HCT116 (cell line): ENCODE results near the gene CAPNS1. TPM values are rescaled to one million over a fixed set of nuclear protein-coding genes. Genes with fewer than 3 reads are reported as not detected.
A peak's percentile ranks its signal among the peaks of the same experiment; 100 is the strongest.

Experiments used
- ATAC-seq: fragments of 200-7000 bp; cut with Tn5 transposase; 2 replicates; pipeline ENCODE4 v1.9.1; 2020; ENCODE audit warnings: mild to moderate bottlenecking, moderate library complexity
- BruUV-seq: library from RNA; stranded (reverse); fragments of 400-500 nt; replicated peaks from 2 replicates; lab custom pipeline; 2021; lab: Mats Ljungman, UMichigan
- CTCF ChIA-PET: fragments of 300-600 bp; sonication (Branson Sonifier 250); formaldehyde crosslinking; loops from one replicate; lab custom pipeline; 2021; ENCODE audit warnings: antibody characterized with exemption; lab: Charles Lee
- POLR2A ChIA-PET: fragments of 300-600, 350-600 bp; sonication (Branson Sonifier 250); formaldehyde crosslinking; loops from one replicate; lab custom pipeline; 2021; ENCODE audit warnings: antibody characterized with exemption; lab: Charles Lee
- RAD21 ChIA-PET, 2 experiments: fragments of 300-600 bp; sonication (Branson Sonifier 250); formaldehyde crosslinking; loops; one replicate each; lab custom pipeline; 2023; ENCODE audit warnings: low total read pairs in 2 of 2; ENCODE audit not compliant: uncharacterized antibody in 2 of 2, unreplicated experiment in 2 of 2, low non-redundant PET in 1 of 2; lab: Charles Lee
- DNase-seq: peaks from one replicate; pipeline ENCODE4 v3.0.0-alpha.2; 2010; ENCODE audit warnings: low read depth, low spot score
- H2AFZ ChIP-seq: fragments of 200-600 bp; shearing (Covaris generic), sonication (generic); 2 replicates; pipeline ENCODE4 v1.6.1; 2017; ENCODE audit warnings: low read depth, mixed run types, mixed read lengths, antibody characterized with exemption, low read length; ENCODE audit not compliant: poor library complexity, severe bottlenecking
- H3K27ac ChIP-seq: 2 replicates; pipeline ENCODE4 v1.5.1; 2012; ENCODE audit warnings: low read depth, low read length
- H3K27me3 ChIP-seq: fragments of 200-600 bp; sonication (generic); 2 replicates; pipeline ENCODE4 v1.6.1; 2016; ENCODE audit warnings: mixed run types, low read length, mixed read lengths; ENCODE audit not compliant: insufficient read depth
- H3K36me3 ChIP-seq, 2 experiments: fragments of 200-500 bp in 1 of 2; fragments of 200-600 bp in 1 of 2; sonication (Bioruptor generic) in 1 of 2; sonication (generic) in 1 of 2; 2 replicates each; pipeline versions ENCODE4 v1.5.1 to v1.6.1; 2014 to 2016; ENCODE audit warnings: low read length in 2 of 2, inconsistent platforms in 1 of 2, mixed read lengths in 1 of 2, mixed run types in 1 of 2; ENCODE audit not compliant: insufficient read depth in 2 of 2, control insufficient read depth in 1 of 2
- H3K4me1 ChIP-seq, 2 experiments: fragments of 200-600 bp in 1 of 2; sonication (generic) in 1 of 2; 2 replicates each; pipeline versions ENCODE4 v1.5.1 to v1.6.1; 2012 to 2017; ENCODE audit warnings: low read length in 2 of 2, inconsistent platforms in 1 of 2, mild to moderate bottlenecking in 1 of 2, mixed read lengths in 1 of 2, mixed run types in 1 of 2, moderate library complexity in 1 of 2; ENCODE audit not compliant: insufficient read depth in 2 of 2, control insufficient read depth in 1 of 2
- H3K4me2 ChIP-seq: fragments of 200-600 bp; sonication (generic); 2 replicates; pipeline ENCODE4 v1.6.1; 2017; ENCODE audit warnings: mixed run types, low read length, mixed read lengths
- H3K4me3 ChIP-seq, 2 experiments: fragments of 200-600 bp in 1 of 2; sonication (generic) in 1 of 2; replicated peaks in 1 of 2; 2 replicates each; pipeline ENCODE4 v1.5.1; 2011 to 2016; ENCODE audit warnings: low read length in 2 of 2, control low read depth in 1 of 2, low read depth in 1 of 2, mild to moderate bottlenecking in 1 of 2, mixed read lengths in 1 of 2, mixed run types in 1 of 2
- H3K79me2 ChIP-seq: fragments of 200-600 bp; sonication (generic); 2 replicates; pipeline ENCODE4 v1.6.1; 2017; ENCODE audit warnings: mild to moderate bottlenecking, mixed run types, low read length, moderate library complexity, mixed read lengths; ENCODE audit not compliant: insufficient read depth
- H3K9ac ChIP-seq: fragments of 200-600 bp; sonication (generic); 2 replicates; pipeline ENCODE4 v1.6.1; 2016; ENCODE audit warnings: low read length, mixed read lengths
- H3K9me2 ChIP-seq: fragments of 200-600 bp; sonication (generic), shearing (Covaris generic); 2 replicates; pipeline ENCODE4 v1.6.1; 2017; ENCODE audit warnings: mixed run types, mild to moderate bottlenecking, moderate library complexity; ENCODE audit not compliant: insufficient read depth
- H3K9me3 ChIP-seq, 2 experiments: fragments of 200-500 bp in 1 of 2; fragments of 200-600 bp in 1 of 2; sonication (Bioruptor generic) in 1 of 2; sonication (generic) in 1 of 2; 2 replicates each; pipeline ENCODE4 v1.6.1; 2014 to 2017; ENCODE audit warnings: low read length in 2 of 2, mixed read lengths in 2 of 2, inconsistent platforms in 1 of 2, low read depth in 1 of 2, mild to moderate bottlenecking in 1 of 2, mixed run types in 1 of 2, moderate library complexity in 1 of 2; ENCODE audit not compliant: control insufficient read depth in 1 of 2, insufficient read depth in 1 of 2
- H4K20me1 ChIP-seq: fragments of 200-600 bp; sonication (generic), shearing (Covaris generic); 2 replicates; pipeline ENCODE4 v1.6.1; 2017; ENCODE audit warnings: mixed run types, mild to moderate bottlenecking, moderate library complexity; ENCODE audit not compliant: insufficient read depth
- ATF3 ChIP-seq: IDR thresholded peaks from 2 replicates; pipeline ENCODE4 v1.6.1; 2012
- CBX3 ChIP-seq: IDR thresholded peaks from 2 replicates; pipeline ENCODE4 v1.6.1; 2012; ENCODE audit warnings: low read depth
- CEBPB ChIP-seq: IDR thresholded peaks from 2 replicates; pipeline ENCODE4 v1.6.1; 2012; ENCODE audit warnings: low read depth
- EZH2 ChIP-seq: fragments of 200-600 bp; sonication (generic); IDR thresholded peaks from 2 replicates; pipeline ENCODE4 v1.6.1; 2017; ENCODE audit warnings: antibody characterized with exemption, mixed run types
- EZH2phosphoT487 ChIP-seq: fragments of 200-600 bp; IDR thresholded peaks from 2 replicates; pipeline ENCODE4 v1.6.1; 2018; ENCODE audit warnings: antibody characterized with exemption, borderline replicate concordance
- FOSL1 ChIP-seq: IDR thresholded peaks from 2 replicates; pipeline ENCODE4 v1.6.1; 2012; ENCODE audit warnings: low read depth
- JUND ChIP-seq: IDR thresholded peaks from 2 replicates; pipeline ENCODE4 v1.6.1; 2012
- POLR2AphosphoS5 ChIP-seq: IDR thresholded peaks from 2 replicates; pipeline ENCODE4 v1.6.1; 2011; ENCODE audit warnings: mild to moderate bottlenecking, low read depth, low read length, moderate library complexity
- RAD21 ChIP-seq: IDR thresholded peaks from 2 replicates; pipeline ENCODE4 v1.6.1; 2012; ENCODE audit warnings: low read depth, mild to moderate bottlenecking
- SIN3A ChIP-seq: IDR thresholded peaks from 2 replicates; pipeline ENCODE4 v1.6.1; 2012; ENCODE audit warnings: low read depth
- TCF7L2 ChIP-seq: IDR thresholded peaks from 2 replicates; pipeline ENCODE4 v1.7.0; 2011; ENCODE audit warnings: borderline replicate concordance, inconsistent platforms; ENCODE audit not compliant: insufficient read depth, insufficient read length; ENCODE audit errors: extremely low read depth
- YY1 ChIP-seq: IDR thresholded peaks from 2 replicates; pipeline ENCODE4 v1.6.1; 2011; ENCODE audit warnings: low read length, low read depth, moderate library complexity, mild to moderate bottlenecking; ENCODE audit not compliant: insufficient replicate concordance; ENCODE audit errors: extremely low read depth
- ZFX ChIP-seq: fragments of 450-650 bp; IDR thresholded peaks from 2 replicates; pipeline ENCODE4 v1.6.1; 2017
- ZNF274 ChIP-seq: fragments of 200-500 bp; sonication (Bioruptor generic); IDR thresholded peaks from 2 replicates; pipeline ENCODE4 v1.6.1; 2014; ENCODE audit warnings: mild to moderate bottlenecking, low read depth, low read length, inconsistent platforms
- intact Hi-C: fragments of 100-400 bp; cut with micrococcal nuclease; formaldehyde crosslinking; loops from 2 replicates; pipeline ENCODE4 v1.10.0; 2022
- total RNA-seq: library from RNA; stranded (reverse); gene quantifications from one replicate; pipeline ENCODE4 v1.2.1, GENCODE V29; 2021; ENCODE audit not compliant: unreplicated experiment
- TF ChIP-seq, protein P1 (sequence below): IDR thresholded peaks from 2 replicates; pipeline ENCODE4 v1.6.1; 2012

The CAPNS1 gene
- total RNA-seq, 1 experiment from 2014 or later, result 621 TPM

DNA sequence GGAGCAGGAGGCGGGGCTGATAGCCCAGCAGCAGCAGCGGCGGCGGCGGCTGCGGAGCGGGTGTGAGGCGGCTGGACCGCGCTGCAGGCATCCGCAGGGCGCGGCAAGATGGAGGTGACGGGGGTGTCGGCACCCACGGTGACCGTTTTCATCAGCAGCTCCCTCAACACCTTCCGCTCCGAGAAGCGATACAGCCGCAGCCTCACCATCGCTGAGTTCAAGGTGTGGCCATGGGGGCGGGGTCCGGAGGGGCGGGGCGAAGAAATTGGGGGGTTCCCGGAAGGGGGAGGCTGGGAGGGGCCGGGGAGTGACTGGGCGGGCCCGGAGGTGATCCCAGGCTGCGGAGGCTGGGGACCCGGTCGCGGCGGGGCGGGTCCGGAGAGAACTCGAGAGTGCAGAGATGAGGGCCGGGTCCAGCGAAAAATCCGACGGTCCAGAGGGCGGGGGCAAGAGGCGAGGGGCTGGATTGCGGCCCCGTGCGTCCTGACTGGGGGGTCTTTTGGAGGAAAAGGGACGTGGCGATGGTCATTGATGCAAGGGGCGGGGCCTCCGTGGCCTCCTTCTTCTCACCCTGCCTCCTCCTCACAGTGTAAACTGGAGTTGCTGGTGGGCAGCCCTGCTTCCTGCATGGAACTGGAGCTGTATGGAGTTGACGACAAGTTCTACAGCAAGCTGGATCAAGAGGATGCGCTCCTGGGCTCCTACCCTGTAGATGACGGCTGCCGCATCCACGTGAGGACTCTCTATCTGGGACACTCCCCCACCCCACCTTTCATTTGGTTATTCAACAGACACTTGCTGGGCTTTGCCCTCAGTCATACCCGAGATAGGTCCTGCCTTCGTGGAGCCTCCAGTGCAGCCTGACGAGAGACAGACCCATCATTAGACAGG is 24.2 kb upstream of the CAPNS1 start, which contains the start of gene TBCB:
TBCB (plus strand) TSS at position 16 of the 891 bp plus-strand sequence; CDS start at position 109, 93 bp downstream.
- Histone ChIP-seq H4K20me1 (no peaks in the 10 kb centered on the region), H3K27ac (peak within 1 kb of the TSS; percentile 92), H3K4me3 (peak within 1 kb of the TSS; percentile 82 to 99), H3K4me2 (peak within 1 kb of the TSS; percentile 95), H2AFZ (no peak within 1 kb of the TSS), H3K9ac (peak within 1 kb of the TSS; percentile 86), H3K9me3 (no peaks in the 10 kb centered on the region), H3K27me3 (no peaks in the 10 kb centered on the region), H3K36me3 (peaks cover 14 to 19% of the 10 kb centered on the region in 2 experiments; a peak in 3 of 4 replicates), H3K79me2 (peaks cover 28% of the 10 kb centered on the region), H3K4me1 (peaks cover 7 to 27% of the 10 kb centered on the region in 2 experiments; a peak in 3 of 4 replicates), H3K9me2 (no peaks in the 10 kb centered on the region)
- ChIA-PET CTCF (interaction anchor here (1.0 to 2.3 kb wide), 4 partner anchors 12 to 56 kb away, joined by 3 to 16 read pairs (median 4); no protein-coding TSS in a partner anchor), POLR2A (interaction anchor here (0.6 to 1.5 kb wide), 10 partner anchors 10 to 374 kb away, joined by 3 to 19 read pairs (median 4); partner anchors contain the start of genes CAPNS1, ZNF146, ZNF565 and ZNF566), RAD21 (interaction anchor here (0.6 to 1.2 kb wide), 2 partner anchors 56 to 296 kb away, joined by 3 to 4 read pairs; no protein-coding TSS in a partner anchor)
- ATAC-seq (peak; percentile 54), DNase-seq (no peak)
- TF ChIP-seq SIN3A, result 0 out of 2 replicates have a peak, but pooled peaks have one; percentile 1
- no peak for TF ChIP-seq RAD21
- no peak for TF ChIP-seq EZH2
- intact Hi-C loops, result loop anchor here (5.0 to 10.0 kb wide), 2 partner anchors 43 to 111 kb away; partner anchors contain the start of gene SYNE4
- TSS peak; percentile 64 for BruUV-seq

- Histone ChIP-seq H3K9me2 (no peaks in the 10 kb centered on the region), H3K4me2 (peak overlapping the region; percentile 95), H3K27me3 (no peaks in the 10 kb centered on the region), H3K4me3 (peak overlapping the region; percentile 74 to 82), H3K27ac (peak overlapping the region; percentile 92), H3K79me2 (peaks cover 28% of the 10 kb centered on the region), H3K4me1 (peaks cover 7 to 27% of the 10 kb centered on the region in 2 experiments; a peak in 3 of 4 replicates), H3K9ac (peak overlapping the region; percentile 86), H2AFZ (no peak overlapping the region), H3K9me3 (no peaks in the 10 kb centered on the region), H4K20me1 (no peaks in the 10 kb centered on the region), H3K36me3 (peaks cover 14 to 19% of the 10 kb centered on the region in 2 experiments; a peak in 3 of 4 replicates)
- intact Hi-C loops, result loop anchor here (5.0 to 10.0 kb wide), 2 partner anchors 44 to 111 kb away; partner anchors contain the start of gene SYNE4
- CTCF ChIA-PET, result no interaction called here
- DNase-seq (no peak), ATAC-seq (no peak)
- POLR2A ChIA-PET, result no interaction called here
- no TSS peak for BruUV-seq
- TF ChIP-seq CEBPB (no peak), EZH2 (no peak), ZNF274 (no peak), CBX3 (no peak), EZH2phosphoT487 (no peak), POLR2AphosphoS5 (no peak), YY1 (no peak), RAD21 (no peak), JUND (no peak), ZFX (no peak), TCF7L2 (no peak), ATF3 (no peak), FOSL1 (no peak)
- TF ChIP-seq, protein P1, sequence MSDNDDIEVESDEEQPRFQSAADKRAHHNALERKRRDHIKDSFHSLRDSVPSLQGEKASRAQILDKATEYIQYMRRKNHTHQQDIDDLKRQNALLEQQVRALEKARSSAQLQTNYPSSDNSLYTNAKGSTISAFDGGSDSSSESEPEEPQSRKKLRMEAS, result no peak
- RAD21 ChIA-PET, result no interaction called here
Observed at GRCh38 chr19:36116344-36116637, 23.6 kb upstream of the CAPNS1 start.
